ENCODE measurements around the gene HSD17B3. TPM values are rescaled to one million over a fixed set of nuclear protein-coding genes. Genes with fewer than 3 reads are reported as not detected.

Gene HSD17B3
- total and polyA plus RNA-seq, 7 donors, result 0.66 to 1.4 (median 1.0) TPM; not detected in 4

DNA sequence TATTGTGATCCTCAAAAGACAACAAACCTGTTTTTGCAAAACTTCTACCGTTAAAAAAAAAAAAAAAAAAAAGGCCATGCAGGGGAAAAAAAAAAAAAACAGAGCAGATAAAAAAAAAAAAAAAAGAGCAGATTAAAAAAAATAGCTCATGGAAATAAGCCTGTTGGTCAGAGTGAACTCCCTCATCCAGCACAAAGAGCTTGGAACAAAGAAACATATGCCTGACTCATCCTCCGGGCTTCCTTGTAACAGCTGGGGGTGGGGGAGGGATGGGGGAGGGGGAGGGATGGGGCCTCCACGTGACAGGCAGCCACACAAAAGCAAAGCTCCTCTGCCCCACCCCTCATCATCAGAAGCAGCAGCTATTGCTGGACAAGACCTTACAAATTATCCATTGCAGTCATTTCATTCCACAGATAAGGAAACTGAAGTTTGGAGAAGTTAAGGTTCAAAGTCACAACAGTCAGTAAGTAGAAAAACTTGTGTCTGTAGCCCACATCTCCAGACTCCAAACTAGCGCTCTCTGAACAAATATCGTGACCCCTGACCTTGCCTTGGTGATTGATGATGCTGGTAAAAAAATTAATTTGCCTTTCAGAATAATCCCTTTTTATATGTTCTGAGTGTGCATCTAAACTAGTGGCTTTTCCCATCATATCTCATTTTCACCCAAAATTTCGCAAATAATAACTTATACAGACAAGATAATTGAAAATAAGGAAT lies 42.6 kb upstream of the HSD17B3 start:
- H3K4me3 ChIP-seq, result no peak overlapping the region
- H3K4me1 ChIP-seq, result peaks cover 0 to 33% (median 22%) of the 10 kb centered on the region in 4 donors
- WGBS, 2 donors, result 43 to 50% methylated on average over 6 of the region's 6 CpGs
- peaks cover 0 to 13% (median 5%) of the 10 kb centered on the region in 4 donors for H3K36me3 ChIP-seq
- TF ChIP-seq EP300 (IDR thresholded peaks at IDR 0.05) (no peak), POLR2AphosphoS5 (IDR thresholded peaks at IDR 0.05) (peak in 1 of 4 donors; percentile 20), POLR2A (IDR thresholded peaks at IDR 0.05) (no peak)
- intact Hi-C loops (cut with DNase I), result loop anchor here (5.0 kb wide), 1 partner anchor 313 kb away; the partner anchor contains the start of gene PRXL2C
- H3K9me3 ChIP-seq, result no peaks in the 10 kb centered on the region
- H3K27ac ChIP-seq, result peak overlapping the region; percentile 50 to 70 (median 58)
- peak; percentile 87 for DNase-seq
- no peaks in the 10 kb centered on the region for H3K27me3 ChIP-seq

DNA sequence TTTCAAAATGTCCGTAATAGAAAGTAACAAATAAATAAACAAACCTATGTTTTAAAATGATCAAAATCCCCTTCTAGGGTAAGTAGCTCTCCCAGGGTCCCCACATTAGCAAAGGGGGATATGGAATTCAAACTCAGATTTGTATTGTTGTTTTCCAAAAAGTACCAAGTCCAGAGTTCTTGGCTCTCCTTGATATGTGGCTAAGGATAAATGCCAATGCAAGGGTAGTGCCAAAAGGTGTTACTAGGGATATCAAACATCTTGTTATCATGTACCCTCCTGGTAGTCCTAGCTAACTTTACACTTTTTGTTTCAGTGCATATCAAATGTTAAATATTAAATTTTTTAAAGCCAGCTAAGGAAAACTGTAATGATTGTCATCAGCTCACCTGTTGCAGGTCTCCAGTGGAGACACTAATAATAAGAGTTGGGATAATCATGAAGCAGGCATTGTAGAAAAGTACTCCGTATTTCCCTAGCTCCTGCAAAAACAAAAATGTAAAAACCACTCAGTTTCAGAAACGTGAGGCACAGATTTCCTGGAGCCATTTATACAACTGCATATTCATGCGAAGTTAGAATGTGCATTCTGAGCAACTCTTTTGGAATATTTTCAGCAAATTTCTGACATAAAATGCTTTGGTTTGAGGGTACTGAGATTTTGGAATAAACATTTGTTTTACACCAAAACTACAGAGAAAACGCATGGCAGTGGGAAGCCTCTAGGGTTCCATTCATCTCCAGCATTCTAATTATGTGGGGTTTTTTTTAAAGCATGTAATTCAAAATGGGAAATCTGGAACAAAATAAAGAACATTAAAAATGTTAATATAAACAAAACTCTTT lies 41.8 kb upstream of the HSD17B3 start:
- no peak overlapping the region for H3K4me3 ChIP-seq
- intact Hi-C loops (cut with DNase I), result no loop called here
- WGBS, 2 donors, result 75 to 81% methylated on average over 5 of the region's 5 CpGs
- TF ChIP-seq CTCF (IDR thresholded peaks at IDR 0.05), result no peak
- no peak for TF ChIP-seq EP300 (IDR thresholded peaks at IDR 0.05)
- TF ChIP-seq POLR2AphosphoS5 (IDR thresholded peaks at IDR 0.05), result no peak
- TF ChIP-seq POLR2A (IDR thresholded peaks at IDR 0.05), result no peak
- H3K27me3 ChIP-seq, result no peaks in the 10 kb centered on the region
- peaks cover 0 to 38% (median 23%) of the 10 kb centered on the region in 4 donors for H3K4me1 ChIP-seq
- no peaks in the 10 kb centered on the region for H3K9me3 ChIP-seq
- H3K36me3 ChIP-seq, result peaks cover 0 to 9% (median 3%) of the 10 kb centered on the region in 4 donors
- no peak for DNase-seq
- H3K27ac ChIP-seq, result peak overlapping the region; percentile 41 to 70 (median 44)

DNA sequence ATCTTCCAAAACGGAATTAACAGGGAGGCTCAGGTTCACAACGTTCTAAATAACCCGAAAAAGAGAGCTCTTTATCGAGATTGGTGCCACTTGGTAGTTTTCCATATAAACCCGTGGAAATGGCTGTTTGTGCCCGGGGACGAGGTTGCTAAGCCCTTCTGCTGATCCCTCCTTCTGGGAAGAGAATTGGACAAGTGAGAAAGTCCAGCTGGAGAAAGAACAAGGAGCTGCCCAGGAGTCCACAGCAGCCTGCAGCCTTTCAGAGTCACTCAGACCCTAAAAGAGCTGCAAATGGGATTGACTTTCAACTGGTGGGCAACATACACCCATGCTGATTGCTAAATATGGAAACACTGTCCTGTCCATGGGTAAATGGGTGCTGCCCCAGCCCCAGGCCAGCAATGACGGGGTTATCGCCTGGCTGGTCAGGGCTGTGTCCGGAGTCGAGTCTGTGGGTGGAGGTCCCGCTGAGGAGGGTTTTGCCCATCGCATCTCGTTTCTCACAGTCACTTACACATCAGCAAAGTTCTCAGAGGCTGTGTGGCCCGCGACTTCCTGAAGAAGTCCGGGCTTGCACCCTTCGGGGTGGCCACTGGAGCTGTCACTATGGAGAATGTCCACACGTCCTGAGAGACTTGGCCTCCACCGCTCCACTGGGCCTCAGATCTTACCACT lies 40.7 kb upstream of the HSD17B3 start:
- no peak for TF ChIP-seq POLR2AphosphoS5 (IDR thresholded peaks at IDR 0.05)
- no peak for TF ChIP-seq POLR2A (IDR thresholded peaks at IDR 0.05)
- no peak for TF ChIP-seq CTCF (IDR thresholded peaks at IDR 0.05)
- no peak for TF ChIP-seq EP300 (IDR thresholded peaks at IDR 0.05)
- Histone ChIP-seq H3K36me3 (no peaks in the 10 kb centered on the region), H3K9me3 (no peaks in the 10 kb centered on the region), H3K27ac (peak overlapping the region in 3 of 4 donors; percentile 32 to 70 (median 41)), H3K4me3 (no peak overlapping the region), H3K4me1 (peaks cover 0 to 38% (median 23%) of the 10 kb centered on the region in 4 donors), H3K27me3 (no peaks in the 10 kb centered on the region)
- 88% methylated on average over 20 of the region's 20 CpGs for WGBS, 2 donors
- intact Hi-C loops (cut with DNase I), result no loop called here
- DNase-seq, result no peak

- WGBS, 2 donors, result 94 to 97% methylated on average over 3 of the region's 3 CpGs
- Histone ChIP-seq H3K9me3 (no peaks in the 10 kb centered on the region), H3K27ac (no peak overlapping the region), H3K36me3 (no peaks in the 10 kb centered on the region), H3K27me3 (no peaks in the 10 kb centered on the region), H3K4me3 (no peak overlapping the region), H3K4me1 (peaks cover 0 to 38% (median 23%) of the 10 kb centered on the region in 4 donors)
- DNase-seq, result no peak
- TF ChIP-seq POLR2A (IDR thresholded peaks at IDR 0.05), result no peak
- no peak for TF ChIP-seq CTCF (IDR thresholded peaks at IDR 0.05)
- TF ChIP-seq POLR2AphosphoS5 (IDR thresholded peaks at IDR 0.05), result no peak
- TF ChIP-seq EP300 (IDR thresholded peaks at IDR 0.05), result no peak
- intact Hi-C loops (cut with DNase I), result no loop called here
These were observed 38.7 kb upstream of the HSD17B3 start for GRCh38 chr9:96340707-96341106.

Measured in sigmoid colon (tissue), 7 donors.